8988T (cell line): ENCODE results near the gene KIAA1755.
"Not testable (repeated sequence)": the region's sequence is repeated elsewhere in the genome, so short reads cannot be mapped to it uniquely, and the experiment has no call there.

Experiments
- DNase-seq: peaks from one replicate; pipeline ENCODE4 v3.0.0; 2011

Gene KIAA1755

DNA sequence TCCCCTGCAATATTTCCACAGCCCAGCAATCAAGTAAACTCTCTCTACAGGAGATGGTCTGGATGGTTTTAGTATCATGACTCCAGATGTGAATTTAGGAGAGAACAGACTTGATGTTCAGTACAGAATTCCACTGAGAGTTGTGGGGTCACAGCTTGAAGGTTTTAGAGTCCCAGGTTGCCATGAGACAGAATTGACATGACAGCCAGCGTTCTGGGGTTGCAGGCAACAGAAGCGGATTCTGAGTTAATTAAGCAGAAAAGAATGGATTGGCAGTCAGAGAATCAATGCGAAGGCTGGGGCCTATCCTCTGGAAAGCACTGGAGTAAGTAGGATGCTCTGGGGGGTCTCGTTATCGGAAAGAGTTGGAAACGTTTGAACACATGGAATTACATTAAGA is 2.4 kb upstream of the KIAA1755 start:
- DNase-seq, result no peak

GRCh38 chr20:38261054-38261390 is 487 bp upstream of the KIAA1755 start:
- DNase-seq, result no peak

DNA sequence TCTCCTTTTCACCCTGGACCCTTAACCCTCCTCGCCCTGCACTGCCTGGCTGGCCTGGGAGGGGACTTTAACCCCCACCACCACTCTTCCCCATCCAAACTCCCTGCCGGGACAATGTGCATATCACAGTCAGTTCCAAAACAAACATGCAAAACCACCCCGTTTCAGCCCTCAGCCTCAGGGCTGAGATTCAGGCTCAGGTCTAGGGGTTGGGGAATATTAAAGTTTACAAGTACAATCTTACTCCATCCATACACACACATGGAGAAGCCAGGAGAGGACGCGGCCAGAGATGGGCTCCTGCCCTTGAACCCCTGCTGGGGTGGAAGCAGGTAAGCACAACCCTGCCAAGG is 534 bp downstream of the KIAA1755 start:
- DNase-seq, result no peak

DNA sequence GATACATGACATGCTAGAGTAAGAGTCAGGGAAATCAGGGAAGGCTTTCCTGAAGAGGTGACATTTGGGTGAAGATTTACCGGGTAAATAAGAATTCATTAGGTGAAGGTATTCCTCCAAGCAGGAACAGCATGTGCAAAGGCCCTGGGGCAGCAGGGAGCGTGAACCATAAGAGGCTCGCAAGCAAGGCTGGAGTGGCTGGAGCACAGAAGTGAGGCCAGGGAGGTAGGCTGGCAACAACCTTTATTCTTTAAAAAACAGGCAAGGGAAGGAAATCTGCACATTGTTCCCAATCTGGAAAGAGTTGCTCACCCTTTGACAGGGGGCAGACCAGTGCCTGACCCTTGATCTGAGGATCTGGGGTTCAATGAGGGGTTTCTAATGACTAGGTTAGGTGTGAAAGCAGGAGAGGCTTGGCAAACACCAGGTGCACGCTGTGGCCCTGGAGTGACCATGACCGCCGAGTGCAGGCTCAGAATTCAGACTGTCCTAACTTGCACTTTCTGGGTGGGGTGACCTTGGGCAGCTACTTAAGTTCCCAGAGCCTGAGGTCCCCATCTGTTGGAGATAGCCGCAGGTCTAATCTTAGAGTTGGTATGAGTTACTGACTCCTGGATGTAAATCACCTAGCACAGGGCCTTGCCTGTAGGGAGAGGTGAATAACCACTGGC is 1.9 kb downstream of the KIAA1755 start:
- DNase-seq, result no peak

GRCh38 chr20:38256966-38257365 is 3.6 kb downstream of the KIAA1755 start:
- no peak for DNase-seq

GRCh38 chr20:38256021-38256420 is 4.5 kb downstream of the KIAA1755 start:
- no peak for DNase-seq

DNA sequence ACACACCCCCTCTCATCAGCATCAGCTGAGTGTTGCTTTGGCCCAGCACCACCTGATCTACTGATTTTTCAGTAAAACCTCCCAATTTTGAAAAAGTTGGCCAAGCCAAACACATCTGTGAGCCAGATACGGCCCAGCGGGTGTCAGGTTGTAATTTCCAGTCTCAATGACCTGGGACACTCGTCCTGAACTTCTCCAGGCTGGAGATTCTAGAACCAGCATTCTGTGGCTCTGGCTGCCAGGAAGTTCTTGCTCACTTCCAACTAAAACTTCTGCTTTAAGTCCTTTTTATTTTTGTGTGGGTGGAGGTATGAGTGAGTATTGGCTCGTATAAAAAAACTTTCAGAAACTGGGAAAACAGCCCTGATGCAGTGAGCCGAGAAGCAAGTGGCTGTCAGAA is 5.1 kb downstream of the KIAA1755 start:
- no peak for DNase-seq

GRCh38 chr20:38254621-38255020 is 5.9 kb downstream of the KIAA1755 start:
- not testable (repeated sequence) for DNase-seq

GRCh38 chr20:38253571-38253970 is 7.0 kb downstream of the KIAA1755 start:
- no peak for DNase-seq

GRCh38 chr20:38252292-38253288 is 7.9 kb downstream of the KIAA1755 start:
- no peak for DNase-seq

- DNase-seq, result not testable (repeated sequence)
Measured at GRCh38 chr20:38251441-38251840, 9.1 kb downstream of the KIAA1755 start.

GRCh38 chr20:38250609-38251008 is 9.9 kb downstream of the KIAA1755 start:
- DNase-seq, result no peak

DNA sequence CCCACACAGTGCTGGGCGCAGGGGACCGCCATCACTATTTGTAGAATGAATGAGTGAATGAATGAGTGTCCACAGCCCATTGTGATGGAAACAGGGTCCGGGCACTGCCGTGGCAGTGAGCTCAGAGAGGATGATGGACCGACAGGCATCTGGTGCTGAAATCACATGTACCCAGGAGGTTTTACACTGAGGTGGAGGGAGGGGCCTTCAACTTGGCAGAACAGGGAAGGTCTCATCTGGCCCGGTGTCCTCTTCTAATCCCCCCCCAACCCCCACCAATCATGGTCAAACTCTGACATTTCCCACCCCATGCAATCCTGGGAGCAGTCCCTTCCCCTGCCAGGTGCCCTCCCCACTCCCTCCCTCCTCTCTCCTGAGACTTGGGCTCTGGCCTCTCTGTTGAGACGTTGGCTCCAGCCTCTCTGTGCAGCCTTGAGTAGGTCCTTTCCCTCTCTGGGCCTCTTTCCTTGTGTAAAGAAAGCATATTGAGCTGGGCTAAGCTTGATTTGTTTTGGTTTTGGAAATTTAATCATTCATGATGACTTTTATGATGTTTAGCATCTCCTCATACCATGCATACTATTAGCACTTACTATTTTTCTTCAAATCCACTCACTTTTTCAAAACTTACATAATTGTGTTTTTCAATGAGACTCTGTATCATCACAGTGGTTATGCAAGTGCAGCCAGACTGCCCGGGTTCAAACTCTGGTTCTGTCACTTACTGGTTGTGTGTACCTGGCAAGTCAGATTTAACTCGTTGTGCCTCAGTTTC is 10.8 kb downstream of the KIAA1755 start:
- no peak for DNase-seq

GRCh38 chr20:38248133-38248532 is 12.4 kb downstream of the KIAA1755 start:
- no peak for DNase-seq

DNA sequence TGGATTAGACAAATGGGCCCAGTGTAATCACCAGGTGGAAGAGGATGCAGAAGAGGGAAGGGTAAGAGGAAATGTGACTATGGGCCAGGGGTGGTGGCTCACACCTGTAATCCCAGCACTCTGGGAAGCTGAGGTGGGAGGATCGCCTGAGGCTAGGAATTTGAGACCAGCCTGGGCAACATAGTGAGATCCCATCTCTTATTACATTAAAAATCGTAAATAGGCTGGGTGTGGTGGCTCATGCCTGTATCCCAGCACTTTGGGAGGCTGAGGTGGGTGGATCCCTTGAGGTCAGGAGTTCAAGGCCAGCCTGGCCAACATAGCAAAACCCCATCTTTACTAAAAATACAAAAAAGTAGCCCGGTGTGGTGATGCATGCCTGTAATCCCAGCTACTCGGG is 12.8 kb downstream of the KIAA1755 start:
- not testable (repeated sequence) for DNase-seq

DNA sequence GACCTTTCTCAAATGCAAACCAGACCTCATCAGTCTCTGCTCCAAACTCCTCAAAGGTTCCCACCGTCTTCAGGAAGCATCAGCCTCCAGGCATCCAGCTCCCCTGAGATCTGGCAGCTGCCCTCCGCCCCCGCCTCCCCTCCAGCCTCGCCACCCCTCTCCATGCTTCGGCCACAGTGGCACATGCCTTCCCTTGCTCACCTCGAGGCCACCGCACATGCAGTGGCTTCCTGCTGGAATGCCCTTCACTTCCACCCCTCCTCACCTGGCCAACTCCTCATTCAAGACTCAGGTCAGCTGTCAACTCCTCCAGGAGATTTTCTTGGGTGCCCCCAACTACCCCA is 13.4 kb downstream of the KIAA1755 start:
- DNase-seq, result no peak

GRCh38 chr20:38246357-38247165 is 14.0 kb downstream of the KIAA1755 start:
- DNase-seq, result no peak

GRCh38 chr20:38245753-38246152 is 14.8 kb downstream of the KIAA1755 start:
- no peak for DNase-seq

DNA sequence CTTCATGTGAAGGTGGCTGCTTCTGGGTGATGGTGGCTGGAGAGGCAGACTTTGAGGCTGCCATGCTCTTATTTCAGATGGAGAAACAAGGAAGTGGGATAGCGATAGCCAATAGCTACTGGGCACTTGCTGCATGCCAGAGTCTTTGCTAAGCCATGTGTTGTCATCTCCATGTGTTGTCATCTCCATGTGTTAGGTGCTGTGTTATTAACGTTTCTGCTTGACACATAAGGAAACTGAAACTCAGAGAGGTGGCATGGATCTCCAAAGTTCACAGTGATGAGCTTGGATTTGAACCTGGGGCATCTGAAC is 16.9 kb downstream of the KIAA1755 start:
- no peak for DNase-seq

DNA sequence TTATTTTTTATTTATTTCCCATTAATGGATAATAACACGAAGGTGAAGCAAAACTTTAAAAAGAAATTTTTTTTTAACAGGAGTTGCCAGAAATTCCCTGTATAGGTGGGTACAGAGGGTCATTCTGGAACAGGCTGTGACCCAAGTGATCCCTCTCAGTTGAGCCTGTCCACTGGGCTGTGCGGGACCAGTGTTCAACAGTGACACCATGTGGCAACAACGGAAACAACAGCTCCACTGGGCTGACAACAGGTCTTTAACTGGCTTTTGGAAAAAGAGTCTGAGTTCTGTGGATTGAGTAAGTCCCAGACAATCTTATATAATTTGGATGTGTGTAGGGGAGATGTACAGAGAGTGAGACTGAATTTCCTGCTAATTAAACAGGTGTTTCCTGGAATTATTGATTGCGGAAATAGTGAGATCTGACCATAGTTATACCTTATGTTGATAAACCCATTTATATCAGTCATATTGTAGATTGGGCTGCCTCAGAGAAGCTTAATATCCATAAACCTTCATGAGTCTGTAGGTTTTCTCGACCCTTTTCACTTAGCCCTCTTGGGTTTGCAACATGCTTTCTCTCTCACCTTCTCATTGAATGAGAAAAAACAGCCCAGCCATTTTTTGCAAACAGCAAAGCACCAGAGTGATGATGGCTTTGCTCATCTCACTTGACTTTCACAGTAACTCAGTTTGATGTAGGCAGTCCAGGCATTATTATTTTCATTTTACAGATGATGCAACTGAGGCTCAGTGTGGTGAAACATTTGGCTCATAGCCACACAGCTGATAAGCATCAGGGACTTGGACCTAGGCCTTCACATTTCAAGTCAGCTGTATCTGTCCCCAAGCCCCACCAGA is 17.5 kb downstream of the KIAA1755 start:
- DNase-seq, result no peak

DNA sequence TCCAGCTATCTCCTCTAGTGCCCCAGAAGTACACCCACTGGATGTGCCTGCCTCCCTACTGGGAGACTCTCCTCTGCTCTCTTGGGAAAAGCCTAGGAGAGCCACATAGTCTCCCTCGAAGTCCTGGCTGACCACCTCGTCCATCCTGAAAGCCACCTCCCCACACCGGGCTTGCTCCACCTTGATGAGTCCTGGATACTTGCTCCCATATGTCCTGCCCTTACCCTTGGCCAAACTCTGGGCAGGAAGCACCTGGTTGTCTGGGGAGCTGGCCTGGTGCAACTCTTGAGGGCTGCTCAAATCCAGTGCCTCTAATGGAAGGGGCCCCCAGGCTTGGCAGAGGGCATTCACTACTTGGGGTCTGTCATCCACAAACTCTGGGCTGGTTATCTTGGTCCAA is 19.3 kb downstream of the KIAA1755 start:
- no peak for DNase-seq

- no peak for DNase-seq
Measured at GRCh38 chr20:38239441-38239840, 21.1 kb downstream of the KIAA1755 start.
